Astrocyte (in vitro differentiated cells and primary cell): Measurements from ENCODE around the gene INPP4B.

Source experiments
- EZH2 ChIP-seq: IDR thresholded peaks from 2 replicates; pipeline ENCODE4 v1.6.1; 2012; ENCODE audit warnings: mild to moderate bottlenecking, low read length, inconsistent platforms; ENCODE audit not compliant: insufficient read depth
- TF ChIP-seq, protein P1 (sequence below): IDR thresholded peaks from 2 replicates; pipeline ENCODE4 v1.5.1; 2011; ENCODE audit warnings: low read depth, mild to moderate bottlenecking, inconsistent platforms, low read length, moderate library complexity; ENCODE audit not compliant: insufficient read depth

DNA sequence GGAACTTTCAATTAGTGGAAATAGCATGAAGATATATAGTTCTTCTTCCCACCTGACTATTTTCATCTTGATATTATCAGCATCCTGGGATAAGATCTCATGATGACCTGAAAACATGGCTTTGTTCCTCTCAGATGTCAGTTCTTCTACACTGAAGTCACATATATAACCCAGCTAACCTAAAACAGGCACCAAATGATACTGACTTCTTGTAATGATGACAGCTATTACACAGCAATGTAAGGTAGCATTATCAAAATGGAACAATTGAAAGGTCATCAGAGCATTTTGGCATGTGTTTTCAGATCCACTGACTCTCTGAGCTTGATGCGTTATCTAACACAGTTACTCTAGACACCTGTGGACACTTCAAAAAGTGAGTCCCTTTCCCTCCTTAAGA lies 469.9 kb downstream of the INPP4B start:
- TF ChIP-seq, protein P1, sequence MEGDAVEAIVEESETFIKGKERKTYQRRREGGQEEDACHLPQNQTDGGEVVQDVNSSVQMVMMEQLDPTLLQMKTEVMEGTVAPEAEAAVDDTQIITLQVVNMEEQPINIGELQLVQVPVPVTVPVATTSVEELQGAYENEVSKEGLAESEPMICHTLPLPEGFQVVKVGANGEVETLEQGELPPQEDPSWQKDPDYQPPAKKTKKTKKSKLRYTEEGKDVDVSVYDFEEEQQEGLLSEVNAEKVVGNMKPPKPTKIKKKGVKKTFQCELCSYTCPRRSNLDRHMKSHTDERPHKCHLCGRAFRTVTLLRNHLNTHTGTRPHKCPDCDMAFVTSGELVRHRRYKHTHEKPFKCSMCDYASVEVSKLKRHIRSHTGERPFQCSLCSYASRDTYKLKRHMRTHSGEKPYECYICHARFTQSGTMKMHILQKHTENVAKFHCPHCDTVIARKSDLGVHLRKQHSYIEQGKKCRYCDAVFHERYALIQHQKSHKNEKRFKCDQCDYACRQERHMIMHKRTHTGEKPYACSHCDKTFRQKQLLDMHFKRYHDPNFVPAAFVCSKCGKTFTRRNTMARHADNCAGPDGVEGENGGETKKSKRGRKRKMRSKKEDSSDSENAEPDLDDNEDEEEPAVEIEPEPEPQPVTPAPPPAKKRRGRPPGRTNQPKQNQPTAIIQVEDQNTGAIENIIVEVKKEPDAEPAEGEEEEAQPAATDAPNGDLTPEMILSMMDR = no peak
- TF ChIP-seq EZH2 = no peak
